ENCODE data around the gene LINC01488.

LINC01488 gene

DNA sequence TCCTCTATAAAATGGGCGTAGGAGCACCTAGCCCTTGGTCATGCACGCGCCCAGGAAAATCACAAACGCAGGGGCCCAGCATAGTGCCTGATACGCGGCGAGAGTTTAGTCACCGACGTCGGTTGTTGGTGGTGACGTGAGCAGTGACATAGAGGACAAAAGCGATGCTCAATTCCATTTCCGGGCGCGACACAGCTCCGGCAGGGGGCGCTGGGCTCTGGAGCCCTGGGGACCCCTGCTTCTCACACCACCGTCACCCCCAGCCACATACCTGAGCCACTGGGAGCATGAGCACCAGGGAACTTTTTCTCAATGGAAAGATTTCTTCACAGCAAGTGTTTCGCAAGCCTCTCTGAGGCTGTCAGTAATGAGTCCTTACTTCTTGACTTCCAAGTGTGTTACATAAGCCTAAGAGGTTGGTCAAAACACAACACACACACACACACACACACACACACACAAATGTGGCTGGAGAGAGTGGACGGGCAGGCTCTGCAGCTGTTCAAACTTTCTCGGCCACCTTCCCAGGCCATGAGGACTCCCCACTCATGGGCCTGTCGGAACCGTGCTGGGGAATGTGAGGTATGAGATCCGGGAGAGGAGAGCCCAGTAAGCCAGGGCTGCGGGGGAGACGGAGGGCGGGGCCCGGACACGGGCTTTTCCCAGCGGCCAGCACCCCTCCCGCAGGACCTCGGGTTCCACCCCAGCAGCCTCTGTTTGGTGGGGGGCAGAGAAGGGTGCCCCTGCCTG is 36.9 kb upstream of the LINC01488 start:
- H2AFZ ChIP-seq: no peak overlapping the region
- no peak overlapping the region for H3K9ac ChIP-seq
- H3K4me1 ChIP-seq: no peaks in the 10 kb centered on the region
- no peak for TF ChIP-seq CTCF (IDR thresholded peaks at IDR 0.05)
- H3K4me3 ChIP-seq (ENCODE audit: low read depth, low read length): no peak overlapping the region
- no peaks in the 10 kb centered on the region for H3K36me3 ChIP-seq (ENCODE audit: control insufficient read depth, insufficient read depth, low read length)
- no peaks in the 10 kb centered on the region for H3K9me3 ChIP-seq (ENCODE audit: control insufficient read depth, low read length)
- H3K27ac ChIP-seq: peak overlapping the region; percentile 65
- H3K79me2 ChIP-seq: no peaks in the 10 kb centered on the region
- no peaks in the 10 kb centered on the region for H3K27me3 ChIP-seq (ENCODE audit: control insufficient read depth, insufficient read depth, low read length)
- H3K4me2 ChIP-seq (ENCODE audit: low read length): no peak overlapping the region

- Histone ChIP-seq H3K9ac (no peak overlapping the region), H3K27ac (peak overlapping the region; percentile 65), H3K4me2 (ENCODE audit: low read length) (no peak overlapping the region), H2AFZ (no peak overlapping the region), H3K79me2 (no peaks in the 10 kb centered on the region), H3K27me3 (ENCODE audit: control insufficient read depth, insufficient read depth, low read length) (no peaks in the 10 kb centered on the region), H3K9me3 (ENCODE audit: control insufficient read depth, low read length) (no peaks in the 10 kb centered on the region), H3K36me3 (ENCODE audit: control insufficient read depth, insufficient read depth, low read length) (no peaks in the 10 kb centered on the region), H3K4me3 (ENCODE audit: low read depth, low read length) (no peak overlapping the region), H3K4me1 (no peaks in the 10 kb centered on the region)
- no peak for TF ChIP-seq CTCF (IDR thresholded peaks at IDR 0.05)
These were observed 36.4 kb upstream of the LINC01488 start for GRCh38 chr11:69445131-69445470.

GRCh38 chr11:69446108-69446507 is 35.4 kb upstream of the LINC01488 start:
- H3K27me3 ChIP-seq (ENCODE audit: control insufficient read depth, insufficient read depth, low read length): no peaks in the 10 kb centered on the region
- H3K27ac ChIP-seq: no peak overlapping the region
- H2AFZ ChIP-seq: no peak overlapping the region
- no peak overlapping the region for H3K4me2 ChIP-seq (ENCODE audit: low read length)
- TF ChIP-seq CTCF (IDR thresholded peaks at IDR 0.05): no peak
- no peaks in the 10 kb centered on the region for H3K9me3 ChIP-seq (ENCODE audit: control insufficient read depth, low read length)
- no peaks in the 10 kb centered on the region for H3K36me3 ChIP-seq (ENCODE audit: control insufficient read depth, insufficient read depth, low read length)
- H3K79me2 ChIP-seq: no peaks in the 10 kb centered on the region
- no peak overlapping the region for H3K9ac ChIP-seq
- no peak overlapping the region for H3K4me3 ChIP-seq (ENCODE audit: low read depth, low read length)
- H3K4me1 ChIP-seq: no peaks in the 10 kb centered on the region

GRCh38 chr11:69447786-69448185 is 33.7 kb upstream of the LINC01488 start:
- no peak overlapping the region for H3K27ac ChIP-seq
- H3K9ac ChIP-seq: no peak overlapping the region
- H3K4me1 ChIP-seq: no peaks in the 10 kb centered on the region
- TF ChIP-seq CTCF (IDR thresholded peaks at IDR 0.05): no peak
- no peaks in the 10 kb centered on the region for H3K27me3 ChIP-seq (ENCODE audit: control insufficient read depth, insufficient read depth, low read length)
- H2AFZ ChIP-seq: no peak overlapping the region
- no peak overlapping the region for H3K4me3 ChIP-seq (ENCODE audit: low read depth, low read length)
- no peaks in the 10 kb centered on the region for H3K36me3 ChIP-seq (ENCODE audit: control insufficient read depth, insufficient read depth, low read length)
- no peaks in the 10 kb centered on the region for H3K9me3 ChIP-seq (ENCODE audit: control insufficient read depth, low read length)
- H3K4me2 ChIP-seq (ENCODE audit: low read length): no peak overlapping the region
- H3K79me2 ChIP-seq: no peaks in the 10 kb centered on the region

Data from parathyroid adenoma (tissue), 2 donors.